Measurements from ENCODE around the gene PAPPA. TPM values are rescaled to one million over a fixed set of nuclear protein-coding genes. Genes with fewer than 3 reads are reported as not detected.

Gene PAPPA
- total RNA-seq, 1 donor from 2014 or later: under 0.01 TPM

DNA sequence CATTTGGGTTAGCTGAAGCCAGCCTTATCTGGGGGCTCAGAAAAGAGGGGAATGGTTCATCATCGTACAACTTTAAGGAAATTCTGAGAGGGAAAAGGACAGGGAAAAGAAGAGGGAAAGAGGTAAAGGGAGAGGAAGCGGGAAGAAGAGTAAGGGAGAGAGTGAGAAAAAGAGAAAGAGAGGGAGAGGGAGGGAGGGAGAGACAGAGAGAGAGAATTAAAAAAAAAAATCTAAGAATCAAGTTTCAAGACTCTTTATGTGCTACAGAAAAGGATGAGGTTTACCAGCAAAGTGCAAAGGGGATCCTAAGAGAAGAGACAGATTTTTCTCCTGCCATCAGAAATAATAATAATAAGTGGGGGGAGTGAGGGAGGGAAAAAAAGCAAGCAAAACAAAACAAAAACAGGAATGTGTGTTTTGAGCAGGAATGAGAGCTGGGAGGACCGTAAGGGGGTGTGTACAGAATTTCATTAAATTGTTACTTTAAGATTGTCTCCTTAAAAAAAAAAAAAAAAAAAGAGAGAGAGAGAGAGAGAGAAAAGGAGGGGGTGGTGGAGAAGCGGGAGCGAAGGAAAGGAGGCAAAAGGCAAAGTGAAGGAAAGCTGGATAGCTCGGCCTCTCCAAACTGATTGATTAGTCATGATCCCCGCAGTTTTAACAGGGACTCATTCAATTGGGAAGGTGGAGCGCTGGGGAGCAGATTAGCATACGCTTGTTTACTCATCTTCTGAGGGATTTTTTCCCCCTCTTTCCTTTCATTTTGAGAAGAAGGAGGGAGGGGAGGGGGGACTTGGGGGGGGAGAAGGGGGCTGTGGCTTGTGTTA is 438 bp upstream of the PAPPA start:
- DNase-seq (ENCODE audit: low read depth in 2 of 2): no peak

DNA sequence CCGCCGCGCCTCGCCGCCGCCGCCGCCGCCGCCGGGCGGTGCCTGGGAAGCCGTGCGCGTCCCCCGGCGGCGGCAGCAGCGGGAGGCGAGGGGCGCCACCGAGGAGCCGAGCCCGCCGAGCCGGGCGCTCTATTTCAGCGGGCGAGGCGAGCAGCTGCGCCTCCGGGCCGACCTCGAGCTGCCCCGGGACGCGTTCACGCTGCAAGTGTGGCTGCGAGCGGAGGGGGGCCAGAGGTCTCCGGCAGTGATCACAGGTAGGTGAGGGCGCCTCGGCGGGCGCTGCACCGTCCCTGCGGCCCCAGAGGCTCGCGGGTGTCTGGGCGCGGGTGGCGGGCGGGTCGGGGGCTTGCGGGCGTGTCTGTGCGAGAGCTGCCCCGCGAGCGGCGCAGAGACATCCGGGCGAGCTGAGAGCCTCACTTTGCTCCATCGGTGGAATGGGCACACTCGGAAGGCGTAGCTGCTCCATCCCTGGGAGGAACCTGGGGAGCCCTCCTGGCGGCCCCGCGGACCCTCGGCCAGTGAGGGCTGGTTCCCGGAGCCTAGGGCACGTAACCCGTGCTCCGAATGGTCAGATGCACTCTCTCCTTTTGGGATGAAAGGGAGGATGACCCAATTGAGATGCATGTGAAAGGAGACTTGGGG is 864 bp downstream of the PAPPA start:
- DNase-seq (ENCODE audit: low read depth in 2 of 2): no peak

DNA sequence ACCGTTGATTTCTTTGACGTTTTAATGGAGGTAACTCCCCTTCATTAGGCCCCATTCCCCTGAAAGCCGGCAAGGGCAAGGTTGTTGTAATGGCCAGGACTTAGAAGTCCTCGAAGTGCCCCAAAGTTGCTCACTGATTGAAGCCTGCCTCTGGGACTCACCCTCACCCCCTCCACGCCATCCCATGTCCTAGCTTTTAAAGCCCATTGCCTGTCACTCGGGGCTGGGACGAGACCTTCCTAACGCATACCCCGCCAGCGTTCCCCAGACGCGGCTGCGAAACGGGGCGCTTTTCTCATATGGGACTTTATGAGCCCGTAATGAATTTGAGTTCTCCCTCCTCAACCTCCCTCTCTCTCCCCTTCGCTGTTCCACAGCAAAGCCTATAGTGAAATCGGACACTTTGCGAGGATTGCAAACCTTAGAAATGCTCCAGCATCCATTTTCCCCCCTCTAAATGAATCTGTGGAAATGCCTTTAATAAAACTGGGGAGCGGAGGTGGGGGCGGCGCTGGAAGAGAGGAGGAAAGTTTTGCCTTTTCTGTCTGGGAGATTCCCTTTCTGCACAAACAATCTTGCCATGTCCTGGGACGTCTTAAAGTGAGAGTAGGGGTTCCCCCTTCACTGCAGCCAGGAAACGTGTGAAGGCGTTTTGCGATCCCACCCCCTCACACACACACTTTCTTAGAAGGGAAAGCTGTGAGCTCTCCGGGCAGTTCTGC is 1.5 kb downstream of the PAPPA start:
- DNase-seq (ENCODE audit: low read depth in 2 of 2): no peak

DNA sequence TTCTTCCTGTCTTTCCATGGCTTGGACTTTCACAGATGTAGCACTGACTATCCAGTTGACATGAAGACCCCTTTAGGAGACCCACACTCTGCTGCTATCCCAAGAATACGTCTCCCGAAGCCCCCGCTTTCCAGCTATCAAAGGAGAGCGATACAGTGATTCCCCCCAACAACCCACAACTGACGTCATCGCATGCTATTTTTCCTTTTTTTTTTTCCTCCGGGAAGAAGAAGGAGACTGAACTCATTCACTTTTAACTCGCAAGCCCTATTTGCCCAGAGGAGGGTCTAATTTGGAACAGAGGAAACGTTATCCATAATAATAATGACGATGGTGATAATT is 2.1 kb downstream of the PAPPA start:
- no peak for DNase-seq (ENCODE audit: low read depth in 2 of 2)

DNA sequence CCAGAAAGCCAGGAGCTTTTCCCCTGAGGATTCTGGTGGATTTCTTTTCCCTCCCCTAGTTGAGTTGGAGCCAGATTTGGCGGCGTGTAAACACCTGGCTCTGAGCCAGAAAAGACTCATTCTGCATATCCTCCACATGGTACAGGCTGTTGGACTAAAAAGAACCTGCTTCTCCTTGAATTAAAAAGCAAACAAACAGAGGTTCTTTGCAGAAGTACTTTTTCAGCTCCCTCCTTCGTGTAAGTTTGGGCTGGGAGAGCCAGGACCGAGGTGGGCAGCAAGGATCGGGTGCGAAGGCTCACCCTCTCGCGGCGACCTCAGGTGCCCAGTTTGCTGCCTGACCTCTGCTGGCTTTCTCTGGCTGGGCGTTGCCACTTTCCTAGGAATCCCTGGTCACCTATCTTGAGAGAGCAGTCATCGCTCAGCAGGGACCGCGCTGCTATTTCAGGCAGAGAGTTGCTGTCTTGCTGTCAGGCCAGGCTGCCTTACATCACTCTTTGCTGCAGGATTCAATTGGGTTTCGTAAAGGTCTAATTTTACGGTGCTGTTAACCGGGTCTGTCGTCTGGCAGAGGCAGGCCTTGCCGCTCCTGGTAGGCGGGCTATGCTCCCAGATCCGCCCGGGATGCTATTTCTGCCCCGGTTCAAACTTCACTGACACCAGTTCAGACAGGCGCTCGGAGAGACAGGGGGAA is 3.2 kb downstream of the PAPPA start:
- DNase-seq (ENCODE audit: low read depth in 2 of 2): peak in 1 of 2 donors; percentile 17

DNA sequence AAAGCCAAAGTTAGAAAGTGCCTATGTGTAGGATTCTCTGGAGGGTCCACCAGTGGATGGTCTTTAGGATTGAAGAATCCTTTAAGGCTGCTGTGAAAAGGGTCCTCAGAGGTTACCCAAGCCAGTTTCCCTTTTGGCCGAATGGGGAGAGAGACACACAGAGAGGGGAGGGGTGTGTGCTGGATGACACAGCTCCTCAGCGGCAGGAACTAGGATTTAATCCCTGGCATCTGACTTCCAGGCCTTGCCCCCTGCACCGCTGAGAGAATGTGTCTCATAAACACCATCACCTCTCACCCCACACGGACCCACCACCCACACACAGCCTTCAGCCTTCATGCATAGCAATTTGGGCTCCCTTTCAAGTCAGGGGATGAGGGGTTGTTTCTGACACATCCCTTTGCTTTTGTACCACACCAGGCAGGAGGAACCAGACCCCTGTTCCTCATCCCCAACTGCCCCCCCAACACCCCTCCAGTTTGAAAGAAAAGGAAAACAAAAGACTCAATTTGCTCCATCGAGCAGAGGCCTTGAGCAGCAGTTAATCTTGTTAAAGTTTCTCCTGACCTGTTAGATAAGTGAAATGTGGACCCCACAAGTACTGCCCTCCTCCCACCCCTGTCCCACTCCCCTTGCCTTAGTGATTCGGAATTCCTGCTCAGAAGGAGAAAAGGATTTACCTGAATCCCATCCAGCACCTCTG is 4.0 kb downstream of the PAPPA start:
- no peak for DNase-seq (ENCODE audit: low read depth in 2 of 2)

DNA sequence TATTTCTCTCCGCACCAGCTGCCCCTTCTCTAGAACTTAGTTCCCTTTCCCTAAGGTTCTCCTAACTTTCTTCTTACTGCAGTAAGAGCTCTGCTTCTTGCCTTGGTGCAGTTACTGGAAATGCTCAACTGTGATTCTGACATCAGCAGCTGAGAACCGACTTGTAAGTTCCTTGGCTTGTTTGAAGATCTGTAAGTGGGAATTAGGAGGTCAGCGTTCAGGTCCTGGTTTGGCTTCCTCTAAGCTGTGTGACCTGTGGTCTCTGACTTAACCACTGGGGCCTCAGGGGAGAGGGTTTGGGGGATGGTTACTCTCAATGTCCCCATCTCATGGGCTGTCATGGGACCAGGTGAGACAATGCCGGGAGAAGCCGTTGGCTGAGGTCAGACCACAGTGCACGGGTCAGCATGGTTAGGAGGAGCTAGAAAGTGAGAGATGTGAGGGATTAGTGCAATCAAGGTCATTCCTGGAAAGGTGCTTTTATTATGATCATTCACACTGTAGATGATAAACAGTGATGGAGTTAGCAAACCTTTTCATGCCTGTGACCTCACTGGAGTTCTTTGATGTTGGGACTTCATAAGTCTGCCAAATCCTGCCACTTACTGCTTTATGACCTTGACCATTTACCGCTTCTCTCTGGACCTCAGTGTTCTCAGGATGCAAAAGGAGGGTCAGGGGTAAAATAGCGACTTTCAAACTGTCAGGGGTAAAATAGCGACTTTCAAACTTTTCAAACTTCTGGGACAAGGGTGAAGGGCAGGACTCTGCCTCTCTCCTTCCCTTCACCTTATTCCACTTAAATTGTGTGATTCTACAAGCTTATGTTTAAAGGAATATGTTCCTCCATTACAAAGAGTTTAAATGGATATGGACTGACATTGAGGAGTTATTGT is 7.3 kb downstream of the PAPPA start:
- DNase-seq (ENCODE audit: low read depth in 2 of 2): no peak

DNA sequence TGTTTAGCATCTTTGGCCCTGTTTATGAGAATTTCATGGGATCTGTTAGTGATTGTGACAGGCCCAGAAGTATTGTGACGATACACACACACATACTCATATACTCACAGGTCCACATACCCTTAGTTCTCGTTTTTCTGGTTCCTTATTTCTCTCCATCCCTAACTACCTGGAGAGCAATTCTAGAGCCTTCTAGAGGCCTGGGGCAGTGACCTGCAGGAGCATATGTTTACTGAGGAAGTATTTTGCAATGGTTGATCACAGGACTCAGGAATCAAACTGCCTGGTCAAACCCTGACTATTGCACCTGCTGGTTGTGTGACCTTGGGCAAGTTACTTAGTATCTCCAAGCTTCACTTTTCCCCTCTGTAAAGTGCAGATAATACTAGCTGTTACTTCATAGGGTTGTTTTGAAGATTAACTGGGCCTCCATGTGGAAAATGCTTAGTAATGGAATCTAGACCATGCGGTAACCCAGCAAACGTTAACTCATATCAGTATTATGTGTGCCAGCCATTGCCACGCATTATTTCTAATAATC is 8.7 kb downstream of the PAPPA start:
- DNase-seq (ENCODE audit: low read depth in 2 of 2): no peak

DNA sequence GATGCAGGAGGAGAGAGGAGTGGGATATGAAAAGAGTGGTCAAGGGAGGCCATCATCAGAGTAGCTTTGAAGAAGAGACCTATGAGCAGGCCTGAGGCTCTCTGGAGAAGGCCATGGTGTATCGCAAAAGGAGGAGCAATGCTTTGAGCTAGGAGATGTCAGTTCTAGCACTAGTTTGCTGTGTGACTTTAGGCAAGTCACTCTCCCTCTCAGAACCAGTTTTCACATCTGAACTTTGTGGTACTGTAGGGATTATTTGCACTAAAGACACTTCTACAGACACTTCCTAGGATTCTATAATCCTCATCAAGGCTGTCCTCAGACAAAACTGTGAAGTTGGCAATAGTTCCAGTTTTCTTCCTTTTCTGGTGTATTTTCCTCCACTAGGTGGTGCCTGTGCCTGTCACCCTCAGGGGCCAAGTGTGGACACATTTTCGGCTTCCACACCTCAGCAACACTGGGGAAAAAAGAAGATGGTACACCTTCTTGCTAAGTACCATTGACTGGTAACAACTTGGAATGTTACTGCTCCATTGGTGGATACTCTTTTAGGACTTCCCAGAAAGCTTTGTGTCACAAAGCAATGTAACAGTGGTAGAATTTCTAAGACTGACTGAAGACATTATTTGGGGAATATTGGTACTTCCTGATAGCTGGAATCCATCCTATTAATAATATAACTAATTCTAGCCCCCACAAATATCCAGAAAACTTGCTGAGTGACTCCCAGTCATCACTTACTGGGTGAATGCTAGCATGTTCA is 9.9 kb downstream of the PAPPA start:
- DNase-seq (ENCODE audit: low read depth in 2 of 2): no peak

DNA sequence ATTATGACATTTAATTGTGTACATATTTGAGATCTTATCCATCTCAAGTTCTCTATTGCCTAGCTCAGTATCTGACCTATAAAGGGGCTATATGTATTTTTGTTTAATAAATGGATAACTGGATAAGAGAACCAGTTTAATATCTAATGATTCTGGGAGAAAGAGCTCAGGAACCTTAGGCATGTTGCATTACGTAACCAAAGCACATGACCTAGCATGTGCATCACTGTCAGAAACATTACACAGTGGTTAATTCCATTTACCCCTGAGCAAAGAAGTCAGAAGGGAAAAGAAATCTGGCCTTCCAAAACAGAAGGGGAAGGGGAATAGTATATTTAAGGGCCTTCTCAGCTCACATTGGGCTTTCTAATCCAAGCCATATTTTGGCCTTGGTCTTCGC is 12.3 kb downstream of the PAPPA start:
- DNase-seq (ENCODE audit: low read depth in 2 of 2): no peak

DNA sequence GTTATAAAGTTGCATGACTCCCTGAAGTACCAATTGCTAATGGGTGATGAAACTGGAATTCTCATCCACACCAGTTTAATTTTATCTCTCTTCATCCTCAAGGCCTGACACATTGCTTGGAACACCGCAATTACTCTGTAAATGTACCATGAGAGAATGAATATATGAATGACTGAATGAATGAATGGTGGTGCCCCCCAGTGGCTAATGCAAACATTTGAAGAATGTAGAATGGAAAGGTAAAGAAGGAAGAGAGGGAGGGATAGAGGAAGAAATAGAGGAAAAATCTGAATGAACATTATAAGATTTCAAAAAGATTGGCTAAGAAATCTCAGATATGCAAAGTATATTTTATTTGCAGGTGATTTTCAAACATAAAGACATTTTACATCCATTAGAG is 13.1 kb downstream of the PAPPA start:
- no peak for DNase-seq (ENCODE audit: low read depth in 2 of 2)

DNA sequence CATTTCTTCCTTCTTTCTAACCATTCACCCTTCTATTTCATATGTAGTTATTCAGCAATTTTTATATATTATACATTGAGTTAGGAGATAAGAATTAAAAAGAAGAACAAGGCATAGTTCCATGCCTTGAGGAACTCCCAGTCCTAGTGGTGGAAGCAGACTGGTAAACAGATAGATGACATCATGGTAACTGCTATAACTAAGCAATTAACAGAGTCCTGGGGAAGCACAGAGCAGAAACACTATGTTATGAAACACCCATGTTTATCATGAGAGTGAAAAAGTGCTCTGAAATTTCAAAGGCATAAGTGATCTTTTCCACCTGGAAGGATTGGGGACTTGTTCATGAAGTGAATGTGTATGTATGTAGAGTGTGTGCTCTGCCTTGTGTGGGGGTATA is 14.6 kb downstream of the PAPPA start:
- no peak for DNase-seq (ENCODE audit: low read depth in 2 of 2)

DNA sequence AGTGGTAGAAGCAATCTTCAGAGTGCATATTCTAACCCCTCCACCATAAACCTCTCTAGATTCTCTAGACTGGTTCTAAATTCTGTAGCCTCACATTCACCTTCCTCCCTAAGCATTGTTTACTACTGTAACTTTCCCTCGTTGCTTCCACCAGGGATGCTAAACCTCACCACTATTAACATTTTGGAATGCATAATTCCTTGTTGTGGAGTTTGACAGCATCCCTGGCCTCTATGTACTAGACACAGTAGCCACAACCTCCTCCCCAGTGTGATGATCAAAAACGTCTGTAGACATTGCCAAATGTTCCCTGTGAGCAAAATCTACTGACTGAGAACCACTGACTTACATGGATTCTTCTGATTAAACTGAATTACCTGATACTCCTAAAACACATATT is 18.6 kb downstream of the PAPPA start:
- no peak for DNase-seq (ENCODE audit: low read depth in 2 of 2)

DNA sequence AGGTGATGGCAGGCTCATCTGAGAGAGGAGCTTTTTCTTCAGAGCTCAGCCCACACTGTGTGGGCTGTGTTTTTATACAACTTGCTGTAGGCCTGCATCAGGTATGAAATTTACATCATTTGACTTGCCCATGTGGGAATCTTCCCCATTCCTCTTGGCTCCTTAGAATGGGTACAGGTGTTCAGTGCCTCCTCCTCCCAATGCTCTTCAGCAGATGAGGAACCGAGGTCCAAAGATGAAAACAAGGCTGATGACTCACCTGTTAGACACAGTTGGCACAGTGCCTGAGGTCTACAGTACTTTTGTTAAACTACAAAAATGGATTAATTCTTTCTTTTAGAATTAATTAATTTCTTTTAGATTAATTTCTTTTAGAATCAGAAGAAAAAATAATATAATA is 20.8 kb downstream of the PAPPA start:
- DNase-seq (ENCODE audit: low read depth in 2 of 2): no peak

DNA sequence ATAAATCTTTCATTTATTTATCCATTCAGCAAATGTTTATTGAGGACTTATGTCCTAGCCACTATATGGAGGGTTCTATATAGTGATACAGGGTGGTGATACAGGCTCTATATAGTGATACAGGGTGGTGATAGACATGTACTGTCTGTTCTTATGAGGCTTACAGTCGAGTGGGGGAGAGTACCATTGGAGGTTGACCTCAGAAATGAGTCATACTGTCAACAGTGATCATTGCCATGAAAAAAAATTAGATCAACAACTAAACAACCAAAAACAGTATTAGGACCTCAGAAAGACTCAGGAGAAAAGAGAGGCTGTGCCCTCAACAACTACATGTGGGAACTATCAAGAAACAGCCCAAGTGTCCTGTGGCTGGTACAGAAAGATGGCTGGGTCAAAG is 22.0 kb downstream of the PAPPA start:
- DNase-seq (ENCODE audit: low read depth in 2 of 2): no peak

DNA sequence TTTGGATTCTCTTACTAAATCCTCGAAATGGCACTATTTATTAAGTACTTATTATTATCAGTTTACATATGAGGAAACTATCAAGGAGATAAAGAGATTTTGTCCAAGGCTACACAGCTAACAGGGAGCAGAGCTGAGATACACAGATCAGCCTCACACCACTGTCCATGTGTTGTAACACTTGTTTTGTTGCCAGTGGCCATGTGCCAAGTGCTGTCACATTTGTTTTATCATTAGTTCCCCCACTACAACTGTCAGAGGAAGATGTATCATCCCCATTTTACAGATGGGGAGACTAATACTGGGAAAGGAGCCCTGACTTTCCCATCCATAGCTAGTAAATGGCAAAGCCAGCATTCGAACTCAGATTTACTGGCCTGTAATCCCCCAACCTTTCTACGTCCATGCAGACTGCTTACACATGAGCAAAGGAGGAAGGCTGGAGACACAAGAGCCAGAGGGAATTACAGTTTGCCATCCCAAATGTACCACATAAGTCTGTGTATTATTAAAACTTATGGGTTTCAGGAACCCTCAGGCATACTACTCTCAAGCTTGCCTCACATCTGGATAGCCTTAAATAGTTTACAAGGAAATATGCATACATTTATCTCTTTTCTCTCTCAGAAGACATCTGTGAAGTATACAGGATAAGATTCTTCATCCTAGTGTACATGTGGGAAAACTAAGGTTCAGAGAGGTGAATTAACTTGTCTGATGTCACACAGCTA is 25.1 kb downstream of the PAPPA start:
- no peak for DNase-seq (ENCODE audit: low read depth in 2 of 2)

DNA sequence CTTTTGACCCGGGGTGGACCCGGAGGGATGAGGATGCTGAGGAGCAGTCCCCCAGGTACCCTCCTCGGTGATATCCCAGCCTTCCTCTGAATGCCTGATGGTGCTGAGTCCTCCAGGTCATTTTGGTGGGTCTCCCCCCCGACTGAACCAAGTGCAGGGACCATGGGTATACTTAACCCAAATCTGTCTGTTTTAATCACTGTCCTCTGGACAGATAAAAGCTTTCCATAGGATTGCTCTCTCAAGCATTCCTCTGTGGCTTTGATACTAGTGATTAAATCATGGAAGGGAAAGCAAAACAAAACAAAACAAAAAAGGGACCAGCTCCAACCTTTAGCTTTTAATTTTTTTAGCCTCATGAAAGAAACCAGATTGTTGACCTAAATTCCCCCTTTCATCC is 26.0 kb downstream of the PAPPA start:
- DNase-seq (ENCODE audit: low read depth in 2 of 2): no peak

DNA sequence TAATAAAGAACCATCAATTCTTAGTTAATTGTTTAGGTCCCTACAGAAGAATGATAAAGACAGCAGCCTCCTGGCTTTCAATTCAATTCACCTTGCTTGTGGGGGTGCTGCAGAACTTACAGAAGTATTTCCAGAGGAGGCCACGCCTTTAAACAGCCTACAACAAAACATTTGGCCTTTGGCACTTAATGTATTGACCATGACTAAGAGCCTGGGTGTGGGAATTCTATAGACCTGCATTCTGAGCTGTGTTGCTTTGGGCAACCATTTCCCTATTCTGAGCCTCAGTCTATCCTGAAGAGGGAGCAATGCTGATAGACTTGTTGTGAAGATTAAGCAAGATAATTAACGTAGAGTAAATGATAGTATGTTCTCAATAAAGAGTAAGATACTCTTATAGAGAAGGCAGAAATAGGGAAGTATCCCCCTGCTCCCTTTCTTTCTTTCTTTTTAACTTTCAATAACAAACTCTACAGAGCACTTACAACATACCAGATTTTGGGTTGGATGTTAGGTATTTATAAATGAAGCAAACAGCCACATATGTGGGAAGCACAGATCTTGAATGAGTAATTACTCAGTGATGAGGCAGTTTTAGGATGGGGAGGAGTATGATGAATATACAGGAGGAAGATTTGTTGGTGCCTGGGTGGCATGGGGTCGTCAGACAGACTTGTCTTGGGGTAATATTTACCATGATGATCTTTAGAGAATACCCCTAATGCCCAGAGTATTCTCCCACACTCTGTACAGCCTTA is 28.4 kb downstream of the PAPPA start:
- no peak for DNase-seq (ENCODE audit: low read depth in 2 of 2)

Measured in dermis microvascular lymphatic vessel endothelial cell (primary cell).